Naive thymus-derived CD4-positive, alpha-beta T cell (primary cell): ENCODE data around the gene MYO10. TPM values are rescaled to one million over a fixed set of nuclear protein-coding genes. Genes with fewer than 3 reads are reported as not detected.

Experiments
- ATAC-seq: fragments of 150-1000 bp; cut with Tn5 transposase; 2 replicates; pipeline ENCODE4 v1.10.0; 2021; ENCODE audit warnings: mild to moderate bottlenecking, moderate library complexity
- CTCF ChIA-PET: fragments of 350-600 bp; sonication (Branson Sonifier 250); formaldehyde crosslinking; loops from one replicate; lab custom pipeline; 2021; ENCODE audit warnings: antibody characterized with exemption; lab: Charles Lee
- POLR2A ChIA-PET: fragments of 350-600 bp; sonication (Branson Sonifier 250); formaldehyde crosslinking; loops from one replicate; lab custom pipeline; 2021; ENCODE audit warnings: antibody characterized with exemption, inconsistent platforms; lab: Charles Lee
- DNase-seq, 9 donors: peaks; one replicate each; pipeline versions ENCODE4 v3.0.0 to v3.0.0-alpha.2; 2020 to 2022; ENCODE audit warnings: mixed read lengths in 1 of 9
- H3K27ac ChIP-seq: one replicate; pipeline ENCODE4 v1.7.0; 2013; ENCODE audit warnings: mild to moderate bottlenecking, low read depth, low read length, moderate library complexity
- H3K27me3 ChIP-seq, 2 donors: one replicate each; pipeline ENCODE4 v1.7.0; 2013; ENCODE audit warnings: low read length in 2 of 2, mild to moderate bottlenecking in 2 of 2, moderate library complexity in 2 of 2; ENCODE audit not compliant: control insufficient read depth in 2 of 2, insufficient read depth in 2 of 2
- H3K36me3 ChIP-seq, 3 experiments: 1 replicate in 2 of 3; 2 replicates in 1 of 3; pipeline ENCODE4 v1.7.0; 2013; ENCODE audit warnings: low read length in 3 of 3, mild to moderate bottlenecking in 3 of 3, moderate library complexity in 1 of 3; ENCODE audit not compliant: insufficient read depth in 3 of 3, control insufficient read depth in 2 of 3
- H3K4me1 ChIP-seq, 2 donors: one replicate each; pipeline ENCODE4 v1.7.0; 2013; ENCODE audit warnings: low read length in 2 of 2, mild to moderate bottlenecking in 2 of 2, moderate library complexity in 1 of 2; ENCODE audit not compliant: control insufficient read depth in 2 of 2, insufficient read depth in 2 of 2
- H3K4me3 ChIP-seq: 2 replicates; pipeline ENCODE4 v1.7.0; 2013; ENCODE audit warnings: mild to moderate bottlenecking, low read length
- H3K9me3 ChIP-seq, 3 experiments: 1 replicate in 2 of 3; 2 replicates in 1 of 3; pipeline ENCODE4 v1.7.0; 2013; ENCODE audit warnings: low read length in 3 of 3; ENCODE audit not compliant: control insufficient read depth in 2 of 3
- H3K27ac Mint-ChIP-seq, 9 donors: one replicate each; pipeline ENCODE4 v1.8.0; 2020 to 2022; ENCODE audit warnings: mixed read lengths in 9 of 9, mild to moderate bottlenecking in 8 of 9, moderate library complexity in 5 of 9, inconsistent platforms in 2 of 9
- H3K27me3 Mint-ChIP-seq, 5 donors: one replicate each; pipeline ENCODE4 v1.8.0; 2021 to 2022; ENCODE audit warnings: mixed read lengths in 5 of 5, mild to moderate bottlenecking in 1 of 5
- H3K36me3 Mint-ChIP-seq, 5 donors: one replicate each; pipeline ENCODE4 v1.8.0; 2020 to 2022; ENCODE audit warnings: mixed read lengths in 5 of 5, mild to moderate bottlenecking in 3 of 5, inconsistent platforms in 1 of 5
- H3K4me1 Mint-ChIP-seq, 7 donors: one replicate each; pipeline ENCODE4 v1.8.0; 2020 to 2022; ENCODE audit warnings: mixed read lengths in 7 of 7, mild to moderate bottlenecking in 3 of 7, inconsistent platforms in 1 of 7
- H3K4me3 Mint-ChIP-seq, 10 donors: one replicate each; pipeline ENCODE4 v1.8.0; 2020 to 2022; ENCODE audit warnings: mild to moderate bottlenecking in 10 of 10, mixed read lengths in 10 of 10, moderate library complexity in 6 of 10, inconsistent platforms in 2 of 10
- H3K9me3 Mint-ChIP-seq, 11 donors: one replicate each; pipeline ENCODE4 v1.8.0; 2020 to 2022; ENCODE audit warnings: mixed read lengths in 11 of 11, mild to moderate bottlenecking in 4 of 11, inconsistent platforms in 1 of 11, moderate library complexity in 1 of 11
- intact Hi-C, 2 donors: fragments of 100-400 bp; cut with micrococcal nuclease; formaldehyde crosslinking; loops; one replicate each; pipeline ENCODE4 v1.15.1; 2023
- polyA plus RNA-seq, 2 donors: library from polyadenylated mRNA; unstranded; fragments of 300-500 nt; fragmentation: Illumina TruSeq; gene quantifications; one replicate each; pipeline ENCODE4 v1.2.3, GENCODE V29; 2021
- total RNA-seq, 6 experiments: library from RNA in 5 of 6; stranded (reverse) in 5 of 6; gene quantifications; 1 replicate in 5 of 6; 2 replicates in 1 of 6; pipeline ENCODE4 v1.2.3 and lab custom pipeline; 2021 to 2026

The MYO10 gene
- total and polyA plus RNA-seq, 7 experiments from 2014 or later = 0.02 to 1.0 TPM; not detected in 5

GRCh38 chr5:16709691-16710433 is 226.2 kb downstream of the MYO10 start:
- H3K9me3 ChIP-seq = no peaks in the 10 kb centered on the region
- intact Hi-C loops = no loop called here
- no peak overlapping the region for H3K27ac ChIP-seq
- POLR2A ChIA-PET = no interaction called here
- CTCF ChIA-PET = no interaction called here
- no peak overlapping the region for H3K4me3 ChIP-seq
- H3K36me3 Mint-ChIP-seq = no peaks in the 10 kb centered on the region
- no peak for ATAC-seq
- H3K27me3 ChIP-seq = no peaks in the 10 kb centered on the region
- no peak overlapping the region for H3K27ac Mint-ChIP-seq
- H3K36me3 ChIP-seq = no peaks in the 10 kb centered on the region
- H3K27me3 Mint-ChIP-seq = peaks cover 5 to 17% (median 16%) of the 10 kb centered on the region in 5 donors
- no peak for DNase-seq
- H3K4me3 Mint-ChIP-seq = no peak overlapping the region
- no peaks in the 10 kb centered on the region for H3K4me1 ChIP-seq
- H3K9me3 Mint-ChIP-seq = peaks cover 0 to 4% (median 0%) of the 10 kb centered on the region in 11 donors
- peaks cover 0 to 9% (median 0%) of the 10 kb centered on the region in 7 donors for H3K4me1 Mint-ChIP-seq

GRCh38 chr5:16707869-16708192 is 228.3 kb downstream of the MYO10 start:
- Histone ChIP-seq H3K4me3 (no peak overlapping the region), H3K36me3 (no peaks in the 10 kb centered on the region), H3K4me1 (no peaks in the 10 kb centered on the region), H3K9me3 (no peaks in the 10 kb centered on the region), H3K27me3 (no peaks in the 10 kb centered on the region), H3K27ac (no peak overlapping the region)
- no peak overlapping the region for H3K27ac Mint-ChIP-seq
- peaks cover 0 to 2% (median 0%) of the 10 kb centered on the region in 11 donors for H3K9me3 Mint-ChIP-seq
- peaks cover 0 to 5% (median 0%) of the 10 kb centered on the region in 7 donors for H3K4me1 Mint-ChIP-seq
- intact Hi-C loops = no loop called here
- POLR2A ChIA-PET = no interaction called here
- CTCF ChIA-PET = no interaction called here
- no peaks in the 10 kb centered on the region for H3K36me3 Mint-ChIP-seq
- no peak for ATAC-seq
- no peak overlapping the region for H3K4me3 Mint-ChIP-seq
- H3K27me3 Mint-ChIP-seq = peaks cover 2 to 12% (median 8%) of the 10 kb centered on the region in 5 donors
- no peak for DNase-seq

GRCh38 chr5:16707168-16707868 is 228.8 kb downstream of the MYO10 start:
- H3K4me1 ChIP-seq = no peaks in the 10 kb centered on the region
- Mint-ChIP-seq H3K4me1 (peaks cover 0 to 6% (median 0%) of the 10 kb centered on the region in 7 donors), H3K27me3 (peaks cover 0 to 12% (median 8%) of the 10 kb centered on the region in 5 donors), H3K36me3 (no peaks in the 10 kb centered on the region), H3K9me3 (peaks cover 0 to 2% (median 0%) of the 10 kb centered on the region in 11 donors), H3K4me3 (no peak overlapping the region), H3K27ac (no peak overlapping the region)
- CTCF ChIA-PET = no interaction called here
- no peaks in the 10 kb centered on the region for H3K27me3 ChIP-seq
- no peaks in the 10 kb centered on the region for H3K36me3 ChIP-seq
- H3K9me3 ChIP-seq = no peaks in the 10 kb centered on the region
- H3K27ac ChIP-seq = no peak overlapping the region
- no peak overlapping the region for H3K4me3 ChIP-seq
- intact Hi-C loops = no loop called here
- ATAC-seq = no peak
- POLR2A ChIA-PET = no interaction called here
- no peak for DNase-seq

- ATAC-seq (no peak), DNase-seq (no peak)
- Histone ChIP-seq H3K4me1 (no peaks in the 10 kb centered on the region), H3K9me3 (no peaks in the 10 kb centered on the region), H3K36me3 (no peaks in the 10 kb centered on the region), H3K27ac (no peak overlapping the region), H3K27me3 (no peaks in the 10 kb centered on the region), H3K4me3 (no peak overlapping the region)
- Mint-ChIP-seq H3K9me3 (peaks cover 0 to 3% (median 0%) of the 10 kb centered on the region in 11 donors), H3K4me3 (no peak overlapping the region), H3K27ac (no peak overlapping the region), H3K27me3 (peaks cover 0 to 12% (median 4%) of the 10 kb centered on the region in 5 donors), H3K4me1 (peaks cover 0 to 6% (median 0%) of the 10 kb centered on the region in 7 donors), H3K36me3 (no peaks in the 10 kb centered on the region)
- ChIA-PET CTCF (no interaction called here), POLR2A (no interaction called here)
- intact Hi-C loops = no loop called here
Observed at GRCh38 chr5:16704945-16705344, 231.1 kb downstream of the MYO10 start.

- intact Hi-C loops = no loop called here
- Mint-ChIP-seq H3K4me3 (no peak overlapping the region), H3K4me1 (peaks cover 0 to 6% (median 0%) of the 10 kb centered on the region in 7 donors), H3K27me3 (peaks cover 0 to 8% (median 5%) of the 10 kb centered on the region in 5 donors), H3K27ac (peak overlapping the region in 1 of 9 donors; percentile 8), H3K9me3 (peaks cover 0 to 3% (median 0%) of the 10 kb centered on the region in 11 donors), H3K36me3 (no peaks in the 10 kb centered on the region)
- CTCF ChIA-PET = no interaction called here
- no peaks in the 10 kb centered on the region for H3K27me3 ChIP-seq
- H3K9me3 ChIP-seq = no peaks in the 10 kb centered on the region
- no peak overlapping the region for H3K4me3 ChIP-seq
- no peaks in the 10 kb centered on the region for H3K36me3 ChIP-seq
- H3K4me1 ChIP-seq = no peaks in the 10 kb centered on the region
- H3K27ac ChIP-seq = no peak overlapping the region
- POLR2A ChIA-PET = no interaction called here
- ATAC-seq (no peak), DNase-seq (no peak)
Observed at GRCh38 chr5:16702964-16703363, 233.1 kb downstream of the MYO10 start.

- intact Hi-C loops = no loop called here
- DNase-seq (no peak), ATAC-seq (peak; percentile 16)
- H3K4me3 Mint-ChIP-seq = no peak overlapping the region
- CTCF ChIA-PET = no interaction called here
- Histone ChIP-seq H3K36me3 (no peaks in the 10 kb centered on the region), H3K4me3 (no peak overlapping the region), H3K4me1 (no peaks in the 10 kb centered on the region), H3K27me3 (no peaks in the 10 kb centered on the region), H3K27ac (no peak overlapping the region), H3K9me3 (no peaks in the 10 kb centered on the region)
- H3K9me3 Mint-ChIP-seq = peaks cover 0 to 3% (median 0%) of the 10 kb centered on the region in 11 donors
- POLR2A ChIA-PET = interaction anchor here (0.7 kb wide), 1 partner anchor 260 kb away, joined by 3 read pairs; no protein-coding TSS in a partner anchor
- H3K27ac Mint-ChIP-seq = no peak overlapping the region
- H3K36me3 Mint-ChIP-seq = peaks cover 0 to 4% (median 0%) of the 10 kb centered on the region in 5 donors
- peaks cover 0 to 6% (median 0%) of the 10 kb centered on the region in 7 donors for H3K4me1 Mint-ChIP-seq
- peaks cover 0 to 18% (median 4%) of the 10 kb centered on the region in 5 donors for H3K27me3 Mint-ChIP-seq
Observed at GRCh38 chr5:16701134-16702099, 234.7 kb downstream of the MYO10 start.
